Parathyroid adenoma (tissue), 2 donors: ENCODE measurements around the gene KIRREL3.

Experiments used
- H2AFZ ChIP-seq: fragments of 300-600 bp; sonication (generic); one replicate; pipeline ENCODE4 v1.7.0; 2017; ENCODE audit warnings: antibody characterized with exemption, mild to moderate bottlenecking
- H3K27ac ChIP-seq: fragments of 300-600 bp; sonication (generic); one replicate; pipeline ENCODE4 v1.7.0; 2017
- H3K27me3 ChIP-seq: fragments of 300-600 bp; sonication (generic); one replicate; pipeline ENCODE4 v1.7.0; 2017; ENCODE audit warnings: low read length; ENCODE audit not compliant: control insufficient read depth, insufficient read depth
- H3K36me3 ChIP-seq: fragments of 300-600 bp; sonication (generic); one replicate; pipeline ENCODE4 v1.7.0; 2017; ENCODE audit warnings: low read length; ENCODE audit not compliant: control insufficient read depth, insufficient read depth
- H3K4me1 ChIP-seq: fragments of 300-600 bp; sonication (generic); one replicate; pipeline ENCODE4 v1.7.0; 2017; ENCODE audit warnings: control low read depth
- H3K4me2 ChIP-seq: fragments of 300-600 bp; sonication (generic); one replicate; pipeline ENCODE4 v1.7.0; 2017; ENCODE audit warnings: low read length
- H3K4me3 ChIP-seq: fragments of 300-600 bp; sonication (generic); one replicate; pipeline ENCODE4 v1.7.0; 2017; ENCODE audit warnings: low read depth, low read length
- H3K79me2 ChIP-seq: fragments of 300-600 bp; sonication (generic); one replicate; pipeline ENCODE4 v1.7.0; 2017; ENCODE audit warnings: control low read depth
- H3K9ac ChIP-seq: fragments of 300-600 bp; sonication (generic); one replicate; pipeline ENCODE4 v1.7.0; 2017; ENCODE audit warnings: mild to moderate bottlenecking
- H3K9me3 ChIP-seq: fragments of 300-600 bp; sonication (generic); one replicate; pipeline ENCODE4 v1.7.0; 2017; ENCODE audit warnings: low read length; ENCODE audit not compliant: control insufficient read depth
- CTCF ChIP-seq: fragments of 300-600 bp; sonication (generic); IDR thresholded peaks from one replicate; pipeline ENCODE4 v1.7.0; 2017; ENCODE audit warnings: antibody characterized with exemption, mild to moderate bottlenecking
- donor health status: primary hyperparathyroidism.

KIRREL3 gene

DNA sequence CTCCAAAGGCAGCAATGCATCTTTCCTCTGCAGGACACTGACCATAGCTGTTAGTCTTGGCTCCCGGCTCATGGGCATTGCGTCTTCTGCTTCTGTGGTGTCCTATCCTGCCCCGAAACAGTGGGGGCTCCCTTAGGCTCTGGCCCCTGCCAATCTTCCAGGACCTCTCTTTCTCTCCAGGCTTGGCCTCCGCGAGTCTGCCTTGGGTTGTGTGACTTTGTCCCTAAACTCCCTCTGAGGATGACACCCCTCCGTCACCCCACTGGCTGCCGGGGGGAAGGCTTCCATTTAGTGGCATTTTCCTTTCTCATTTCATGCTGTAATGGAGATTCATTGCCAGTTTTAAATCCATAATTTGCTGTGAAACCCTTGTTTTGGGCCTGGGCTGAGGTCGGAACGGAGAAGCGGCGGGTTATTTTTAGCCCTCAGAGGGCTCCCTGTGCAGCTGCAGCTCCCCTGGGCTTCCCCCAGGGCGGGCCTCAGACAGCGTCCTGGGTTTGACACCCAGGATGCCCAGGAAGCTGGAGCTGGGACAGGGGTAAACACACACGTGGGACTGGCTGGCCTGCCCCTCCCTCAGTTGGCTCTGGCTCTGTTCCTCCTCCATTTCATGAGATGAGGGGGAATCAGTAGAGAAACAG is 489.0 kb downstream of the KIRREL3 start:
- Histone ChIP-seq H3K4me1 (no peaks in the 10 kb centered on the region), H3K27me3 (no peaks in the 10 kb centered on the region), H2AFZ (no peak overlapping the region), H3K36me3 (no peaks in the 10 kb centered on the region), H3K79me2 (no peaks in the 10 kb centered on the region), H3K4me2 (no peak overlapping the region), H3K9ac (no peak overlapping the region), H3K9me3 (no peaks in the 10 kb centered on the region), H3K27ac (no peak overlapping the region), H3K4me3 (no peak overlapping the region)
- no peak for TF ChIP-seq CTCF

- no peak overlapping the region for H3K4me2 ChIP-seq
- no peak overlapping the region for H3K27ac ChIP-seq
- no peak overlapping the region for H2AFZ ChIP-seq
- no peak for TF ChIP-seq CTCF
- no peaks in the 10 kb centered on the region for H3K27me3 ChIP-seq
- no peak overlapping the region for H3K4me3 ChIP-seq
- no peaks in the 10 kb centered on the region for H3K36me3 ChIP-seq
- H3K79me2 ChIP-seq: no peaks in the 10 kb centered on the region
- no peaks in the 10 kb centered on the region for H3K4me1 ChIP-seq
- H3K9ac ChIP-seq: no peak overlapping the region
- no peaks in the 10 kb centered on the region for H3K9me3 ChIP-seq
These were observed 489.8 kb downstream of the KIRREL3 start for GRCh38 chr11:126510621-126511370.

GRCh38 chr11:126507646-126508045 is 492.9 kb downstream of the KIRREL3 start:
- no peaks in the 10 kb centered on the region for H3K36me3 ChIP-seq
- H3K4me3 ChIP-seq: no peak overlapping the region
- no peaks in the 10 kb centered on the region for H3K79me2 ChIP-seq
- TF ChIP-seq CTCF: no peak
- H3K4me1 ChIP-seq: no peaks in the 10 kb centered on the region
- no peak overlapping the region for H3K9ac ChIP-seq
- no peak overlapping the region for H3K27ac ChIP-seq
- H3K27me3 ChIP-seq: no peaks in the 10 kb centered on the region
- no peak overlapping the region for H2AFZ ChIP-seq
- no peak overlapping the region for H3K4me2 ChIP-seq
- no peaks in the 10 kb centered on the region for H3K9me3 ChIP-seq

GRCh38 chr11:126506789-126507188 is 493.8 kb downstream of the KIRREL3 start:
- Histone ChIP-seq H2AFZ (no peak overlapping the region), H3K79me2 (no peaks in the 10 kb centered on the region), H3K9me3 (no peaks in the 10 kb centered on the region), H3K27ac (no peak overlapping the region), H3K4me1 (no peaks in the 10 kb centered on the region), H3K4me2 (no peak overlapping the region), H3K27me3 (no peaks in the 10 kb centered on the region), H3K36me3 (no peaks in the 10 kb centered on the region), H3K9ac (no peak overlapping the region), H3K4me3 (no peak overlapping the region)
- TF ChIP-seq CTCF: no peak
